B cell (primary cell): ENCODE measurements around the gene SETD1A. TPM values are rescaled to one million over a fixed set of nuclear protein-coding genes. Genes with fewer than 3 reads are reported as not detected.

ENCODE experiments used
- ATAC-seq: fragments of 200-7000 bp; cut with Tn5 transposase; one replicate; pipeline ENCODE4 v1.10.0; 2021; ENCODE audit warnings: low read depth, mild to moderate bottlenecking, moderate number of reproducible peaks, moderate library complexity
- CTCF ChIA-PET: fragments of 350-600 bp; sonication (Branson Sonifier 250); formaldehyde crosslinking; loops from one replicate; lab custom pipeline; 2021; ENCODE audit warnings: antibody characterized with exemption, inconsistent platforms; lab: Charles Lee
- POLR2A ChIA-PET: fragments of 350-600 bp; sonication (Branson Sonifier 250); formaldehyde crosslinking; loops from one replicate; lab custom pipeline; 2021; ENCODE audit warnings: antibody characterized with exemption; lab: Charles Lee
- DNase-seq: peaks from one replicate; pipeline ENCODE4 v3.0.0; 2013
- H2AFZ ChIP-seq: 2 replicates; pipeline ENCODE4 v1.6.1; 2012; ENCODE audit warnings: mild to moderate bottlenecking, low read depth, low read length; ENCODE audit not compliant: insufficient read depth, poor library complexity, severe bottlenecking
- H3K27ac ChIP-seq, 2 donors: 1 replicate in 1 of 2; 2 replicates in 1 of 2; pipeline ENCODE4 v1.5.1; 2012 to 2013; ENCODE audit warnings: low read length in 2 of 2, mild to moderate bottlenecking in 2 of 2, moderate library complexity in 1 of 2
- H3K27me3 ChIP-seq, 4 experiments: fragments of 200-600 bp in 1 of 4; sonication (generic) in 1 of 4; replicated peaks in 1 of 4; 1 replicate in 2 of 4; 2 replicates in 2 of 4; pipeline versions ENCODE4 v1.6.1 to v1.7.0; 2013 to 2016; ENCODE audit warnings: low read length in 3 of 4, mild to moderate bottlenecking in 2 of 4, mixed read lengths in 1 of 4, moderate library complexity in 1 of 4; ENCODE audit not compliant: insufficient read depth in 4 of 4, control insufficient read depth in 3 of 4; ENCODE audit errors: control extremely low read depth in 1 of 4
- H3K36me3 ChIP-seq, 2 experiments: replicated peaks in 1 of 2; 1 replicate in 1 of 2; 2 replicates in 1 of 2; pipeline versions ENCODE4 v1.6.1 to v1.7.1; 2013; ENCODE audit warnings: low read length in 1 of 2; ENCODE audit not compliant: insufficient read depth in 2 of 2, control insufficient read depth in 1 of 2; ENCODE audit errors: control extremely low read depth in 1 of 2, extremely low read depth in 1 of 2
- H3K4me1 ChIP-seq, 2 donors: fragments of 200-600 bp in 1 of 2; sonication (generic) in 1 of 2; 1 replicate in 1 of 2; 2 replicates in 1 of 2; pipeline versions ENCODE4 v1.5.1 to v1.6.1; 2013 to 2017; ENCODE audit warnings: low read length in 2 of 2; ENCODE audit not compliant: control insufficient read depth in 2 of 2, insufficient read depth in 2 of 2
- H3K4me2 ChIP-seq: replicated peaks from 2 replicates; pipeline ENCODE3; 2012; ENCODE audit warnings: mild to moderate bottlenecking, low read depth, low read length; ENCODE audit not compliant: poor library complexity, severe bottlenecking
- H3K4me3 ChIP-seq, 5 experiments: fragments of 200-600 bp in 1 of 5; sonication (generic) in 1 of 5; 1 replicate in 3 of 5; 2 replicates in 2 of 5; pipeline versions ENCODE4 v1.5.1 to v1.7.0; 2011 to 2016; ENCODE audit warnings: low read length in 4 of 5, mild to moderate bottlenecking in 4 of 5, low read depth in 2 of 5, control low read depth in 1 of 5, moderate library complexity in 1 of 5; ENCODE audit not compliant: insufficient read depth in 1 of 5; ENCODE audit errors: control extremely low read depth in 1 of 5, extremely low read depth in 1 of 5
- H3K79me2 ChIP-seq: fragments of 200-600 bp; sonication (generic); one replicate; pipeline ENCODE4 v1.6.0; 2016; ENCODE audit warnings: low read length; ENCODE audit not compliant: control insufficient read depth, insufficient read depth
- H3K9ac ChIP-seq: fragments of 200-600 bp; sonication (generic); 2 replicates; pipeline ENCODE4 v1.6.1; 2017; ENCODE audit warnings: mild to moderate bottlenecking, low read length, moderate library complexity
- H3K9me3 ChIP-seq, 3 donors: one replicate each; pipeline versions ENCODE4 v1.6.1 to v1.7.1; 2013; ENCODE audit warnings: low read length in 2 of 3; ENCODE audit not compliant: control insufficient read depth in 2 of 3, insufficient read depth in 1 of 3; ENCODE audit errors: control extremely low read depth in 1 of 3
- H4K20me1 ChIP-seq: 2 replicates; pipeline ENCODE4 v1.6.0; 2012; ENCODE audit warnings: mild to moderate bottlenecking, low read length; ENCODE audit not compliant: insufficient read depth, control insufficient read depth, poor library complexity, severe bottlenecking
- H3K27ac Mint-ChIP-seq: one replicate; pipeline ENCODE4 v1.8.0; 2021; ENCODE audit warnings: mixed read lengths
- H3K27me3 Mint-ChIP-seq: one replicate; pipeline ENCODE4 v1.8.0; 2021; ENCODE audit warnings: mixed read lengths
- H3K4me1 Mint-ChIP-seq: one replicate; pipeline ENCODE4 v1.8.0; 2021; ENCODE audit warnings: mixed read lengths
- H3K4me3 Mint-ChIP-seq: one replicate; pipeline ENCODE4 v1.8.0; 2021; ENCODE audit warnings: mixed read lengths
- H3K9me3 Mint-ChIP-seq: one replicate; pipeline ENCODE4 v1.8.0; 2022; ENCODE audit warnings: mixed read lengths; ENCODE audit not compliant: insufficient read depth
- EZH2 ChIP-seq: IDR thresholded peaks from 2 replicates; pipeline ENCODE4 v1.6.1; 2012; ENCODE audit warnings: borderline replicate concordance, low read depth, mild to moderate bottlenecking, moderate library complexity, low read length; ENCODE audit not compliant: insufficient read depth, poor library complexity, severe bottlenecking
- WGBS: methylation state at CpG from one replicate; pipeline ENCODE4 v1.1.5; 2013; ENCODE audit warnings: missing lambda C conversion rate; ENCODE audit not compliant: insufficient coverage; 5-methylcytosine and 5-hydroxymethylcytosine counted together
- intact Hi-C: fragments of 100-400 bp; cut with micrococcal nuclease; formaldehyde crosslinking; loops from one replicate; pipeline ENCODE4 v1.10.0; 2022
- polyA plus RNA-seq: library from polyadenylated mRNA; depleted of rRNA; stranded (reverse); fragments of >200 nt; gene quantifications from 2 replicates; pipeline ENCODE4 v1.2.3, GENCODE V29; 2012
- total RNA-seq, 2 donors: library from RNA; stranded (reverse); fragments of 120-200 nt in 1 of 2; gene quantifications; 1 replicate in 1 of 2; 2 replicates in 1 of 2; pipeline versions ENCODE4 v1.2.3 to v1.2.4, GENCODE V29; 2013 to 2022
- TF ChIP-seq, protein P1 (sequence below): fragments of 200-600 bp; IDR thresholded peaks from one replicate; pipeline ENCODE4 v1.8.0; 2022; ENCODE audit warnings: antibody characterized with exemption, mild to moderate bottlenecking

SETD1A gene
- total and polyA plus RNA-seq, 2 donors (not counting 1 experiment from before 2014, with no cell fraction given): 11.5 to 39.5 TPM

GRCh38 chr16:31007684-31008083 lies 50.1 kb downstream of the SETD1A start:
- H3K9me3 ChIP-seq: peaks cover 0 to 10% (median 0%) of the 10 kb centered on the region in 3 donors
- H3K9me3 Mint-ChIP-seq: no peaks in the 10 kb centered on the region
- no peak overlapping the region for H3K9ac ChIP-seq
- H3K27ac ChIP-seq: no peak overlapping the region
- POLR2A ChIA-PET: no interaction called here
- H4K20me1 ChIP-seq: no peaks in the 10 kb centered on the region
- H3K4me3 Mint-ChIP-seq: no peak overlapping the region
- intact Hi-C loops: no loop called here
- H3K27me3 Mint-ChIP-seq: peaks cover 32% of the 10 kb centered on the region
- no peaks in the 10 kb centered on the region for H3K79me2 ChIP-seq
- H3K4me1 ChIP-seq: peaks cover 6 to 10% of the 10 kb centered on the region in 2 donors
- H3K4me2 ChIP-seq: no peak overlapping the region
- CTCF ChIA-PET: no interaction called here
- peaks cover 14% of the 10 kb centered on the region for H3K4me1 Mint-ChIP-seq
- TF ChIP-seq, protein P1, sequence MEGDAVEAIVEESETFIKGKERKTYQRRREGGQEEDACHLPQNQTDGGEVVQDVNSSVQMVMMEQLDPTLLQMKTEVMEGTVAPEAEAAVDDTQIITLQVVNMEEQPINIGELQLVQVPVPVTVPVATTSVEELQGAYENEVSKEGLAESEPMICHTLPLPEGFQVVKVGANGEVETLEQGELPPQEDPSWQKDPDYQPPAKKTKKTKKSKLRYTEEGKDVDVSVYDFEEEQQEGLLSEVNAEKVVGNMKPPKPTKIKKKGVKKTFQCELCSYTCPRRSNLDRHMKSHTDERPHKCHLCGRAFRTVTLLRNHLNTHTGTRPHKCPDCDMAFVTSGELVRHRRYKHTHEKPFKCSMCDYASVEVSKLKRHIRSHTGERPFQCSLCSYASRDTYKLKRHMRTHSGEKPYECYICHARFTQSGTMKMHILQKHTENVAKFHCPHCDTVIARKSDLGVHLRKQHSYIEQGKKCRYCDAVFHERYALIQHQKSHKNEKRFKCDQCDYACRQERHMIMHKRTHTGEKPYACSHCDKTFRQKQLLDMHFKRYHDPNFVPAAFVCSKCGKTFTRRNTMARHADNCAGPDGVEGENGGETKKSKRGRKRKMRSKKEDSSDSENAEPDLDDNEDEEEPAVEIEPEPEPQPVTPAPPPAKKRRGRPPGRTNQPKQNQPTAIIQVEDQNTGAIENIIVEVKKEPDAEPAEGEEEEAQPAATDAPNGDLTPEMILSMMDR: no peak
- TF ChIP-seq EZH2: no peak
- no peak overlapping the region for H2AFZ ChIP-seq
- 55% methylated on average over 4 of the region's 6 CpGs for WGBS
- ATAC-seq: no peak
- no peak overlapping the region for H3K4me3 ChIP-seq
- DNase-seq: no peak
- no peaks in the 10 kb centered on the region for H3K36me3 ChIP-seq
- H3K27me3 ChIP-seq: peaks cover 0 to 37% (median 18%) of the 10 kb centered on the region in 4 experiments
- no peak overlapping the region for H3K27ac Mint-ChIP-seq

DNA sequence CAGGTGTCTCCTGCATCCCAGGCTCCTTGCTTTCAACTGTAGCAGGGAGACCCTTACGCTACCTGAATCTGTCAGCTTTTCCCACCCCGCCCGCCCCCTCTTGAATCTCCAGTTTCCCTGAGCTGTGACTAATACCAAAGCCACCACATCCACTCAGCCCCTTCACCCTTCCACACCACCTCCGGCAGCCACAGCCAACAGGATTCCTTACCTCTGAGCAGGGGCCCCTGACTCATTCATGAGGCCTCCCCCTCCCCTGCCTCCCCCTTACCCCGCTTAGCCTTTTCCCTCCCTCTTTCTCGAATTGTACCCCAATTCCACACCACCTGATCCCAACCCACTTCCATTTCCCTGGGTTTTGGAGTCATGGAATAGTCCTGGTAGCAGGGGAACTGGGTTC lies 50.6 kb downstream of the SETD1A start:
- ChIA-PET CTCF (no interaction called here), POLR2A (no interaction called here)
- Histone ChIP-seq H3K27ac (no peak overlapping the region), H3K9me3 (peaks cover 0 to 10% (median 0%) of the 10 kb centered on the region in 3 donors), H3K4me1 (peaks cover 6 to 10% of the 10 kb centered on the region in 2 donors), H3K79me2 (no peaks in the 10 kb centered on the region), H3K36me3 (no peaks in the 10 kb centered on the region), H3K9ac (no peak overlapping the region), H3K27me3 (peaks cover 0 to 37% (median 18%) of the 10 kb centered on the region in 4 experiments), H2AFZ (no peak overlapping the region), H3K4me3 (no peak overlapping the region), H4K20me1 (no peaks in the 10 kb centered on the region), H3K4me2 (no peak overlapping the region)
- no peak overlapping the region for H3K4me3 Mint-ChIP-seq
- peaks cover 14% of the 10 kb centered on the region for H3K4me1 Mint-ChIP-seq
- 82% methylated on average over 3 of the region's 6 CpGs for WGBS
- peaks cover 32% of the 10 kb centered on the region for H3K27me3 Mint-ChIP-seq
- TF ChIP-seq EZH2: no peak
- TF ChIP-seq, protein P1: no peak
- DNase-seq: no peak
- no peak for ATAC-seq
- no peaks in the 10 kb centered on the region for H3K9me3 Mint-ChIP-seq
- H3K27ac Mint-ChIP-seq: no peak overlapping the region
- intact Hi-C loops: no loop called here
